Transverse colon (tissue), 4 donors: Measurements from ENCODE around the gene AFG1L. TPM values are rescaled to one million over a fixed set of nuclear protein-coding genes. Genes with fewer than 3 reads are reported as not detected.

Experiments used
- DNase-seq: peaks from one replicate; pipeline ENCODE4 v3.0.0-alpha.2; 2019
- H3K27ac ChIP-seq, 4 donors: fragments of 200-600 bp; sonication (generic); 2 replicates each; pipeline ENCODE4 v1.5.1; 2016 to 2018; ENCODE audit warnings: inconsistent platforms in 4 of 4
- H3K27me3 ChIP-seq: fragments of 200-600 bp; sonication (generic); 2 replicates; pipeline ENCODE4 v1.5.1; 2017; ENCODE audit warnings: inconsistent platforms
- H3K36me3 ChIP-seq, 4 donors: fragments of 200-600 bp; sonication (generic); 2 replicates each; pipeline ENCODE4 v1.5.1; 2017 to 2019; ENCODE audit warnings: inconsistent platforms in 4 of 4
- H3K4me1 ChIP-seq, 4 donors: fragments of 200-600 bp; sonication (generic); 2 replicates each; pipeline ENCODE4 v1.5.1; 2017 to 2020; ENCODE audit warnings: inconsistent platforms in 4 of 4
- H3K4me3 ChIP-seq, 4 donors: fragments of 200-600 bp; sonication (generic); 1 replicate in 1 of 4; 2 replicates in 3 of 4; pipeline versions ENCODE4 v1.5.1 to v1.6.1; 2017 to 2019; ENCODE audit warnings: inconsistent platforms in 4 of 4
- H3K9me3 ChIP-seq, 2 donors: fragments of 200-600 bp; sonication (generic); 2 replicates each; pipeline ENCODE4 v1.5.1; 2017 to 2019; ENCODE audit warnings: inconsistent platforms in 2 of 2
- CTCF ChIP-seq, 5 experiments: fragments of 200-600 bp in 3 of 5; fragments of 450-650 bp in 2 of 5; sonication (generic) in 3 of 5; IDR thresholded peaks; 1 replicate in 2 of 5; 2 replicates in 3 of 5; pipeline ENCODE4 v1.5.1; 2016 to 2017; ENCODE audit warnings: antibody characterized with exemption in 5 of 5, inconsistent platforms in 3 of 5, mild to moderate bottlenecking in 2 of 5, moderate library complexity in 1 of 5
- EP300 ChIP-seq: sonication (generic); formaldehyde crosslinking; IDR thresholded peaks from one replicate; pipeline ENCODE4 v1.6.1; 2017; ENCODE audit warnings: antibody characterized with exemption, low read depth
- POLR2A ChIP-seq: fragments of 450-650 bp; IDR thresholded peaks from one replicate; pipeline ENCODE4 v1.6.1; 2016; ENCODE audit warnings: antibody characterized with exemption, mild to moderate bottlenecking, moderate library complexity
- POLR2AphosphoS5 ChIP-seq, 3 donors: sonication (generic); formaldehyde crosslinking; IDR thresholded peaks; one replicate each; pipeline ENCODE4 v1.6.1; 2016; ENCODE audit warnings: antibody characterized with exemption in 3 of 3
- WGBS, 2 donors: methylation state at CpG; one replicate each; pipeline ENCODE4 v1.1.5; 2018; ENCODE audit warnings: low coverage in 1 of 2; 5-methylcytosine and 5-hydroxymethylcytosine counted together
- in situ Hi-C, 4 donors: fragments of 200-750 bp; cut with MboI; loops; one replicate each; pipeline versions ENCODE4 v1.15.0 to v1.15.1; 2017; ENCODE audit warnings: low sequenced_read_pairs in 3 of 4, low pct_ligation_motif_present in 1 of 4, low pct_unique_long_range_greater_than_20kb in 1 of 4
- intact Hi-C: fragments of 100-400 bp; cut with DNase I; formaldehyde crosslinking; loops from one replicate; pipeline ENCODE4 v1.15.1; 2023; ENCODE audit warnings: low total_unique reads
- total RNA-seq, 4 donors: library from RNA; depleted of rRNA; stranded (reverse); fragments of >200 nt; gene quantifications; one replicate each; pipeline ENCODE4 v1.1.0, GENCODE V29; 2016

Gene AFG1L
- total RNA-seq, 4 donors from 2014 or later = 2.2 to 22.5 (median 5.5) TPM

- Histone ChIP-seq H3K36me3 (no peaks in the 10 kb centered on the region), H3K9me3 (no peaks in the 10 kb centered on the region), H3K27ac (no peak overlapping the region), H3K27me3 (no peaks in the 10 kb centered on the region), H3K4me3 (no peak overlapping the region), H3K4me1 (peaks cover 0 to 32% (median 12%) of the 10 kb centered on the region in 4 donors)
- intact Hi-C loops = no loop called here
- DNase-seq = no peak
- WGBS, 2 donors = 78 to 80% methylated on average over 2 of the region's 2 CpGs
- TF ChIP-seq CTCF (IDR thresholded peaks at IDR 0.05) (no peak), POLR2A (no peak), POLR2AphosphoS5 (IDR thresholded peaks at IDR 0.05) (no peak), EP300 (no peak)
- in situ Hi-C loops = no loop called here
These were observed 43.6 kb upstream of the AFG1L start for GRCh38 chr6:108251252-108251651.

GRCh38 chr6:108252055-108252454 lies 42.8 kb upstream of the AFG1L start:
- TF ChIP-seq POLR2AphosphoS5 (IDR thresholded peaks at IDR 0.05) (no peak), POLR2A (no peak), CTCF (IDR thresholded peaks at IDR 0.05) (no peak), EP300 (no peak)
- Histone ChIP-seq H3K27me3 (no peaks in the 10 kb centered on the region), H3K4me1 (peaks cover 0 to 39% (median 12%) of the 10 kb centered on the region in 4 donors), H3K27ac (no peak overlapping the region), H3K36me3 (no peaks in the 10 kb centered on the region), H3K4me3 (no peak overlapping the region), H3K9me3 (no peaks in the 10 kb centered on the region)
- DNase-seq = no peak
- in situ Hi-C loops (no loop called here), intact Hi-C loops (no loop called here)
- WGBS, 2 donors = 75 to 92% methylated on average over 5 of the region's 5 CpGs

- H3K4me1 ChIP-seq = peaks cover 0 to 51% (median 14%) of the 10 kb centered on the region in 4 donors
These were observed 41.6 kb upstream of the AFG1L start for GRCh38 chr6:108253241-108253640.

More at GRCh38 chr6:108253241-108253640, 41.6 kb upstream of the AFG1L start:
- in situ Hi-C loops (no loop called here), intact Hi-C loops (no loop called here)
- Histone ChIP-seq H3K36me3 (no peaks in the 10 kb centered on the region), H3K9me3 (no peaks in the 10 kb centered on the region), H3K4me3 (no peak overlapping the region), H3K27me3 (no peaks in the 10 kb centered on the region), H3K27ac (no peak overlapping the region)
- no peak for DNase-seq
- TF ChIP-seq EP300 = no peak
- TF ChIP-seq POLR2AphosphoS5 (IDR thresholded peaks at IDR 0.05) = no peak
- TF ChIP-seq CTCF (IDR thresholded peaks at IDR 0.05) = no peak
- no peak for TF ChIP-seq POLR2A
- 93 to 100% methylated on average over 1 of the region's 1 CpG for WGBS, 2 donors
